Uterus (tissue), 4 donors: ENCODE measurements around the gene MUC13. TPM values are rescaled to one million over a fixed set of nuclear protein-coding genes. Genes with fewer than 3 reads are reported as not detected.

Source experiments
- DNase-seq, 2 donors: peaks; one replicate each; pipeline ENCODE4 v3.0.0-alpha.2; 2019 to 2020
- H3K27ac ChIP-seq, 2 donors: fragments of 200-600 bp; sonication (generic); 1 replicate in 1 of 2; 2 replicates in 1 of 2; pipeline ENCODE4 v1.5.1; 2016 to 2018
- H3K27me3 ChIP-seq, 2 donors: fragments of 200-600 bp; sonication (generic); one replicate each; pipeline ENCODE4 v1.5.1; 2018 to 2019; ENCODE audit warnings: control low read depth in 1 of 2
- H3K36me3 ChIP-seq, 2 donors: fragments of 200-600 bp; sonication (generic); one replicate each; pipeline ENCODE4 v1.5.1; 2019; ENCODE audit warnings: control low read depth in 1 of 2
- H3K4me1 ChIP-seq, 2 donors: fragments of 200-600 bp; sonication (generic); one replicate each; pipeline ENCODE4 v1.5.1; 2018 to 2019; ENCODE audit warnings: control low read depth in 1 of 2
- H3K4me3 ChIP-seq, 2 donors: fragments of 200-600 bp; sonication (generic); 1 replicate in 1 of 2; 2 replicates in 1 of 2; pipeline ENCODE4 v1.5.1; 2018 to 2019; ENCODE audit warnings: mild to moderate bottlenecking in 1 of 2
- H3K9me3 ChIP-seq, 2 donors: fragments of 200-600 bp; sonication (generic); one replicate each; pipeline ENCODE4 v1.5.1; 2019; ENCODE audit warnings: control low read depth in 1 of 2
- POLR2A ChIP-seq, 2 donors: fragments of 450-650 bp; IDR thresholded peaks; one replicate each; pipeline ENCODE4 v1.6.1; 2016; ENCODE audit warnings: antibody characterized with exemption in 2 of 2, mild to moderate bottlenecking in 1 of 2, moderate library complexity in 1 of 2
- intact Hi-C: fragments of 100-400 bp; cut with DNase I; formaldehyde crosslinking; loops from one replicate; pipeline ENCODE4 v1.15.1; 2023; ENCODE audit warnings: low total_unique reads
- total RNA-seq, 4 donors: library from RNA; depleted of rRNA in 3 of 4; stranded (reverse); fragments of >200 nt in 3 of 4; gene quantifications; one replicate each; pipeline versions ENCODE4 v1.1.0 to v1.2.4, GENCODE V29; 2014 to 2023
- TF ChIP-seq, protein P1 (sequence below), 4 experiments: fragments of 200-600 bp in 2 of 4; fragments of 450-650 bp in 2 of 4; sonication (generic) in 2 of 4; IDR thresholded peaks; one replicate each; pipeline ENCODE4 v1.5.1; 2016 to 2019; ENCODE audit warnings: antibody characterized with exemption in 4 of 4, mild to moderate bottlenecking in 2 of 4, moderate library complexity in 1 of 4
- donor health status: DM: yes; HTN: yes; CAD: no.

Gene MUC13
- total RNA-seq, 4 donors from 2014 or later = 0.51 TPM; not detected in 3

DNA sequence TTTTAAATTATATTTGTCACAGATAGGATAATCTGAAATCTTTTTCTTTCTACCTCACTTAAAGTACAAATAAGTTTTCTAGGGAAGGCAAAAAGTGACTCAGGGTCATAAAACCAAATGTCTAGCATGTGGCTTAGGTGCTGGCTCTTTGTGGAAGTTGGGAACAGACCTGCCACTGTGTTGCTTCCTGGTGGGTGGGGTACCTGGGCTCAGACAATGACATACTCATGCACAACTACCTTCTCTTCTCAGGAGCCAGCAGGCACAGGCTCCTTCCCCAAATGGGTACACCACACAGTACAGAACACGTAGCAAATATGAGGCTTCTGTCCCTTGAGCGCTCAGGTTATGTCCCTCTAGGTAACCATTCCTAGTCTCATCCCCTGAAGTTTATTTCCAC, 40.1 kb upstream of the MUC13 start:
- no peak overlapping the region for H3K4me3 ChIP-seq
- intact Hi-C loops = no loop called here
- no peaks in the 10 kb centered on the region for H3K9me3 ChIP-seq
- H3K27me3 ChIP-seq = no peaks in the 10 kb centered on the region
- no peaks in the 10 kb centered on the region for H3K4me1 ChIP-seq
- no peaks in the 10 kb centered on the region for H3K36me3 ChIP-seq
- no peak for TF ChIP-seq POLR2A (IDR thresholded peaks at IDR 0.05)
- TF ChIP-seq, protein P1, sequence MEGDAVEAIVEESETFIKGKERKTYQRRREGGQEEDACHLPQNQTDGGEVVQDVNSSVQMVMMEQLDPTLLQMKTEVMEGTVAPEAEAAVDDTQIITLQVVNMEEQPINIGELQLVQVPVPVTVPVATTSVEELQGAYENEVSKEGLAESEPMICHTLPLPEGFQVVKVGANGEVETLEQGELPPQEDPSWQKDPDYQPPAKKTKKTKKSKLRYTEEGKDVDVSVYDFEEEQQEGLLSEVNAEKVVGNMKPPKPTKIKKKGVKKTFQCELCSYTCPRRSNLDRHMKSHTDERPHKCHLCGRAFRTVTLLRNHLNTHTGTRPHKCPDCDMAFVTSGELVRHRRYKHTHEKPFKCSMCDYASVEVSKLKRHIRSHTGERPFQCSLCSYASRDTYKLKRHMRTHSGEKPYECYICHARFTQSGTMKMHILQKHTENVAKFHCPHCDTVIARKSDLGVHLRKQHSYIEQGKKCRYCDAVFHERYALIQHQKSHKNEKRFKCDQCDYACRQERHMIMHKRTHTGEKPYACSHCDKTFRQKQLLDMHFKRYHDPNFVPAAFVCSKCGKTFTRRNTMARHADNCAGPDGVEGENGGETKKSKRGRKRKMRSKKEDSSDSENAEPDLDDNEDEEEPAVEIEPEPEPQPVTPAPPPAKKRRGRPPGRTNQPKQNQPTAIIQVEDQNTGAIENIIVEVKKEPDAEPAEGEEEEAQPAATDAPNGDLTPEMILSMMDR (IDR thresholded peaks at IDR 0.05) = no peak
- H3K27ac ChIP-seq = no peak overlapping the region
- no peak for DNase-seq

DNA sequence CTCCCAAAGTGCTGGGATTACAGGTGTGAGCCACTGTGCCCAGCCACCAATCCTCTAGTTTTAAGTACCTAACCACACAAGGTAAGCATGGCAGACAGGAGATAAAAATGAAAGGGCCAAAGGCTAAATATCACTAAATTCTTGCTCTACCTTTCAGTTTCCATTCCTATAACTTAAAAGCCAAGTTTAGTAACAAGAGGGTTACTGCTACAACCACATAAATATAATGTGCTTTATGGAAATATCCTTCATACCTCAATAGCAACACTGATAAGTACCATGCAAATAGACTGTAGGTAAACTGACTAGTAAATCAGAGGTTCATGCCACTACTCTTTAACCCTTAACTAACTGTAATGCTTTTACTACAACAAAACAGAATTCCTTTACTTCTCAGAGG, 38.7 kb upstream of the MUC13 start:
- H3K4me3 ChIP-seq = no peak overlapping the region
- H3K27me3 ChIP-seq = no peaks in the 10 kb centered on the region
- H3K9me3 ChIP-seq = no peaks in the 10 kb centered on the region
- no peak overlapping the region for H3K27ac ChIP-seq
- TF ChIP-seq POLR2A (IDR thresholded peaks at IDR 0.05) = no peak
- TF ChIP-seq, protein P1 (IDR thresholded peaks at IDR 0.05) = no peak
- intact Hi-C loops = no loop called here
- no peaks in the 10 kb centered on the region for H3K36me3 ChIP-seq
- no peak for DNase-seq
- H3K4me1 ChIP-seq = no peaks in the 10 kb centered on the region

DNA sequence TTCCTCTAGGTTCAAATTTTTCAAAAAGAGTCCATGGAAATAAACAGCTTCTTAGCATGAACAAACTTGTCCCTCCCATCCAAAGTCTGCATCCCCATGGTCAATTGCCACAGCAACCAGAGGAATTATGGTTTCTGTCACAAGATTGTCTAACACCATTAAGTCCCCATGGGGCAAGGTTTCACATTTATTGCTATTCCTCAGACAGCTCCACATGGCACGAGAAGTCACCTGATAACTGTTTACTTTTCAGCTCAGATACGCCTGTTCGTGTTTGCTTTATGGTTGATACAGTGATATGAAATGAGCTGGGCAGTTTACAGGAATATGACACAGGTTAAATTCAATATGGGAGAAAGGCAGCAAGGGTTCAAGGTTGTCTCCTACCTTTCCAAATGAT, 37.9 kb upstream of the MUC13 start:
- Histone ChIP-seq H3K4me1 (no peaks in the 10 kb centered on the region), H3K27me3 (no peaks in the 10 kb centered on the region), H3K27ac (no peak overlapping the region), H3K9me3 (no peaks in the 10 kb centered on the region), H3K4me3 (no peak overlapping the region), H3K36me3 (no peaks in the 10 kb centered on the region)
- TF ChIP-seq, protein P1 (IDR thresholded peaks at IDR 0.05) = no peak
- no peak for TF ChIP-seq POLR2A (IDR thresholded peaks at IDR 0.05)
- no peak for DNase-seq
- intact Hi-C loops = no loop called here

DNA sequence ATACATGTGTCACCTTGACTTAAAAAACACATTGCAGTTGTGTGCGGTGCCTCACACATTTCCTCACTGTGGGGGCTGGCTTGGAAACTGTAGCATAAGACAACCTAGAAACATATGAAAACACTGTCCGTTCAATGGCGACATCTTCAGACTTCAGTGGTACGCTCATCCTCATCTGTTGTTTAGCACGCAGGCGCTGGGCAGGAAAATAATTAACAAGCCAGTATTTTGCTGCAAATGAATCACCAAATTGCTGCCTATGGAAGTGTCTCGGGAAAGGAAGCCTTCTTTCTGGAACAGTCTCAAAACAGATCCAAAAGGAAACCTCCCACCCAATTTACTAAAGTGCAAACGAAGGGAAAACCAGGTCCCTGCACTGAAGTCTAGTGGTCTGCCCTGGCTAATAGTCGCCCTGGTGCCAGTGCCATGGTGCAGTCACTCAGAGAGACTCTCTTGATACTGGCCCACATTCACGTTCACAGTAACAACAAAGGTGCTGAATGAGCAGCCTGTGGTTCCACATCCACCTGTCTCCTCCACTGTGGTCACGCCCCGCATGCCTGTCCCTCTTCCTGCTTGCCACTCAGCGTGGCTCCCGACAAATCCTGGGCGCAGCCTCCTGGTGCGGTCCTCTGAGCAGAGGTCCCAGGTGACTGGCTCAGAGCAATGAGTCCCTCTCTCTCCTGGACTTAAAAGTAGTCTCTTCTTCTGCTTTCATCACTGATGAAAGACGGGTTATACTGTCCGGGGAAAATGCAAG, 35.6 kb upstream of the MUC13 start:
- intact Hi-C loops = no loop called here
- Histone ChIP-seq H3K27ac (no peak overlapping the region), H3K4me1 (no peaks in the 10 kb centered on the region), H3K4me3 (no peak overlapping the region), H3K9me3 (no peaks in the 10 kb centered on the region), H3K27me3 (no peaks in the 10 kb centered on the region), H3K36me3 (no peaks in the 10 kb centered on the region)
- TF ChIP-seq, protein P1 (IDR thresholded peaks at IDR 0.05) = no peak
- no peak for TF ChIP-seq POLR2A (IDR thresholded peaks at IDR 0.05)
- DNase-seq = no peak

DNA sequence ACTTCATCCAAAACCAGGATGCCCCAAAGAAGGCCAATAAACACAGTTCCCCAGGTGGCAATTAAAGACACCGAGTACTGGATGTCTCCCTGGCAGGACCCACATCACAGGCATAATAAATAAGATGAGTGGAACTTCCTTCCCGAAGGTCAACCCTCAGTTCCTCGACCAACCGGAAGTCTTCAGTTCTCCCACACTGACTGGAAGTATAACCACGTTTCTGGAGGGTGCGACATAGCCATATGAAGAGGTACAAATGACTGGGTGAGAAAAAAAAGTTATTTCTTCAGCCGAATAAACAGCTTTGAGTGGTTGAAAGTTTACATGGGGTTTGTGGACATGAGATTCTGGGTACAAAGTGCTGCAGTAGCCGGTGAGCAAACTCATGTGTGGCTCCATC, 34.6 kb upstream of the MUC13 start:
- H3K36me3 ChIP-seq = no peaks in the 10 kb centered on the region
- DNase-seq = no peak
- intact Hi-C loops = no loop called here

More for the DNA sequence above, 34.6 kb upstream of the MUC13 start:
- no peak overlapping the region for H3K27ac ChIP-seq
- H3K4me3 ChIP-seq = no peak overlapping the region
- H3K9me3 ChIP-seq = no peaks in the 10 kb centered on the region
- H3K27me3 ChIP-seq = no peaks in the 10 kb centered on the region
- no peak for TF ChIP-seq POLR2A (IDR thresholded peaks at IDR 0.05)
- TF ChIP-seq, protein P1 (IDR thresholded peaks at IDR 0.05) = no peak
- H3K4me1 ChIP-seq = no peaks in the 10 kb centered on the region
